Activated CD4-positive, alpha-beta T cell treated with anti-CD3 and anti-CD28 coated beads for 4 hours (primary cell): ENCODE data around the gene CLECL1.
"Not testable (repeated sequence)": the region's sequence is repeated elsewhere in the genome, so short reads cannot be mapped to it uniquely, and the experiment has no call there.

Source experiments
- DNase-seq, 2 donors: peaks; one replicate each; pipeline ENCODE4 v3.0.0-alpha.2; 2020

The CLECL1 gene

GRCh38 chr12:9718968-9719367, 13.9 kb downstream of the CLECL1 start:
- DNase-seq: no peak

DNA sequence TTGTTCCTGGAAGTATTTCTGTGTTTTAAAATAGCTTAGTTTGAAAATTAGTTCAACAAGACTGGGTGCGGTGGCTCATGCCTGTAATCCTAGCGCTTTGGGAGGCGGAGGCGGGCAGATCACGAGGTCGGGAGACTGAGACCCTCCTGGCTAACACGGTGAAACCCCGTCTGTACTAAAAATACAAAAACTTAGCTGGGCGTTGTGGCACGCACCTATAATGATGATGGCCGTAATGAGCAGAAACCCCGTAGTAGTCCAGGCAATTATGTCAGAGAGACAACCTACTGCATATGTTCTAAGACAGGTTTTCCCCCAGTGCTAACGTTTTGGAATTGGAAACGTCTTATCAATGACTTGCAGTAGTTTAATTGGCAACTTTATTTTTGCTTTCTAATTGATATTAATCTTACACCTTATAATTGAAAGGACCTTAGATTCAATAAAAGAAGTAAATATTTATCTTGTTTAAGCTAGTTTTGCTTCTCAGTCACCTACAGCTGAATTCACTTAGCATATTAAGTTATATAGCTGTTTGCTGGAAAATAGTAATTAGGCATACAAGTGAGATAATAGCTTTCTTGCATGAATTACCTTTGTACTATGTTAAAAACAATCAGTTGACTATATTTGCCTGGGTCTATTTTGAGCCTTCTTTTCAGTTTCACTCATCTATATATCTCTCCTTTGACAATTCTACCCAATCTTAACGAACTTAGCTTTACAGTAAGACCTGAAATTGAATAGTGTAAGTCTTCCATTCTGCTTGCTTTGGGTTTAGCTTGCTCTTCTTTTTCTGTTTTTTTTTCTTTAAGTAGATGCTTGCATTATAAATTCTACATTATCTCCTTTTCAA, 15.6 kb downstream of the CLECL1 start:
- no peak for DNase-seq

DNA sequence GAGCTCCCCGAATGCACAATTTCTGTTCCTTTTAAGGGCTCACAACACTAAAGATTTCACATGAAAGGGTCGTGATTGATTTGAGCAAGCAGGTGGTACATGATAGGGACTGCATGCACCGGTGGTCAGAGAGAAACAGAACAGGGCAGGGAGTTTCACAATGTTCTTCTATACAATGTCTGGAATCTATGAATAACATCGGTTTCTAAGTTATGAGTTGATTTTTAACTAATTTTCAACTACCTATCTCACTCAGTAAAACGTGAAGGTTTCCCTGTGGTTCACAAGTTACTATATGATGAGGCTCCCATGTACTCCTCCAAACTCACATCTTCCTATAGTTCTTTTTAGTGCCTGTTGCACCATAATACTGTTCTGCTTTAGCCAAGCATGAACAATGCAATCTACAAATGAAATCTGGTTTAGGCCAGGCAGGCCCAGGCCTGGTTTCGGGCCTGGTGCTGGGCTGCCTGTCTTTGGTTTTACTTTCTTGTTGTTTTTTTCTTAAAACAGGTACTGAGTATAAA, 19.8 kb downstream of the CLECL1 start:
- not testable (repeated sequence) for DNase-seq

DNA sequence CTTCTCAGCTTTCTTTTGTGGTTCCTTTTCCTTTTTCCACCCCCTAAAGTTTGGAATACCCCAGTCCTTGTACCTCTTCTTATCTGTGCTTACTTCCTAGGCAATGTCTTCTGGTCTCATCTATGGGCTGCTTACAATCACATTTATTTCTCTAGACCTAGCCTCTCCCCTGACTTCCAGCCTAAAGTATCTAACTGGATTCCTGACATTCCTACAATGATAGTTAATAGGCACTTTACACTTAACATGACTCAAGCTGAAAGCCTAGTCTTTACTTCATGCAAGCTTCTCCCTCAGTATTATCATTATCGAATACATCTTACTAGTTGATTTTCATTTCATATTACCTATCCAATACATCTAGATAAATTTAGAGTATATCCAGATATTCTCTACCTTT, 21.2 kb downstream of the CLECL1 start:
- no peak for DNase-seq

GRCh38 chr12:9710584-9711375, 22.1 kb downstream of the CLECL1 start:
- no peak for DNase-seq

- no peak for DNase-seq
Observed at GRCh38 chr12:9708853-9709252, 24.0 kb downstream of the CLECL1 start.

DNA sequence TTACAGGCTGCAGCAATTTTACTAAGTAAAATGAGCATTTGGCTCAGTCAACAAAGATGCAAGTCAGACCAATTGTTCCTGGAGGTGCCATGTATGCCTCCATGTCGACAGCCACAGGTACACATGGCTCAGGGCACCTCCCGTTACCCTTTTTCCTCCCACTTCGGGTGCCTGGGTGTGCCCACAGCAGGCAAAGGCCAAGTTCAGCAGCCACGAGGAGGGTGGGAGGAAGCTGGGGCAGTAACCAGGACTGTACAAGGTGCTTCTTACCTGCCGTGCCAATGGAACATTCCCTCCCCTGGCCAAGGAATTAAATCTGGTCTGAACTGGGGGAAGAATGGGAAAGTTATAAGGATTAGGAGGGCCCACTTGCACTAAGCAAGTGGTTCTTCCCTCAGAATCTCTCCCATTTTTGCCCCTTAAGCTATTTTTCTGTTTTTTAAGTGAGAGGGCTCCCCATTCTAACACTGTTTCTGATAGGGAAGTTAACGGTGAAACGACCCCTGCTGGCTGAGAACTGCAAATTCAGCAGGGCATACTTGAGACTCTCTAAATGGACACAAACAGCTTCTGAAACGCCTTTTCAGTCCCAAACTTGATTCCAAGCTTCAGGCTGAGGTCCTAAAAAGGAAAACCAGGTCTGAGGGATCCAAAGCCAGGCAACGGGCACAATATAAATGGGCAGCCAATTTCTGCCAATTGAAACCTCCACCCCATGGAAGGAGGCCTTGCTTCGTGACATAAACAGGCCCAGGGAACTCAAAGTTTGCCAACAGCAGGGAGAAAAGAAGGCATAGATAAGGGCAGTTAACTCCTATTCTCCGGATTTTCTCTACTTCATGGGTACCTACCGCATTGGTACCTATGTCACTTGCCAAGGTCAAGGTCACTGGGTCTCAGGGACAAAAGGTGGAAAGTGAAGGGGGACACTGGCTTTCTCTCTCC, 24.8 kb downstream of the CLECL1 start:
- peak; percentile 58 to 70 for DNase-seq

DNA sequence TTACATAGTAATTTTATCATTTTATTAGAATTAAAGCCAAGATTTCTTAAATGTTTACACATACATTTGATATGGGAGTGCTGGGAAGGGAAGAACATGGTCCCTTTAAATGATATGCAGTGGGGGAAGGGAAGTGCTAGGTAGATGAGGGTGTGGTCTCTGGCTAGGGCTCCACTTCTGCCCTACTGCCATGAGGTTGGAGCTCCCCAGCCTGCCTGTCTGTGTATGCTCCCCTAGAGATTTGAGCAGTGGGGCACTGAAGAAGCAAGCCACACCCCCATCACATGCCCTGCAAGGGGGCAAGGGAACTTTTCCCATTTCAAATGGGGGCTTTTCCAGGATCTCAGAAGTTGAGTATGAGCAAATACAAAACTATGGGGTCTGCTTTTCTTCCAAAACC, 25.5 kb downstream of the CLECL1 start:
- no peak for DNase-seq

DNA sequence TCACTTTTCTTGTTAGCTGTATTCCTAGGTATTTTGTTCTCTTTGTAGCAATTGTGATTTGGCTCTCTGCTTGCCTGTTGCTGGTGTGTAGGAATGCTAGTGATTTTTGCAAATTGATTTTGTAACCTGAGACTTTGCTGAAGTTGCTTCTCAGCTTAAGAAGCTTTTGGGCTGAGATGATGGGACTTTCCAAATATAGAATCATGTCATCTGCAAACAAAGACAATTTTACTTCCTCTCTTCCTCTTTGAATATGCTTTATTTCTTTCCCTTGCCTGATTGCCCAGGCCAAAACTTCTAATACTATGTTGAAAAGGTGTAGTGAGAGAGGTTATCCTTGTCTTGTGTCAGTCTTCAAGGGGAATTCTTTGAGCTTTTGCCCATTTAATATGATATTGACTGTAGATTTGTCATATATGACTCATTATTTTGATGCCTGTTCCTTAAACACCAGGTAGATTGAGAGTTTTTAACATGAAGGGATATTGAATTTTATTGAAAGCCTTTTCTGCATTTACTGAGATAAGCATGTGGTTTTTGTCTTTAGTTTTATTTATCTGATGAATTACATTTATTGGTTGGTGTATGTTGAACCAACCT, 26.7 kb downstream of the CLECL1 start:
- DNase-seq: no peak

DNA sequence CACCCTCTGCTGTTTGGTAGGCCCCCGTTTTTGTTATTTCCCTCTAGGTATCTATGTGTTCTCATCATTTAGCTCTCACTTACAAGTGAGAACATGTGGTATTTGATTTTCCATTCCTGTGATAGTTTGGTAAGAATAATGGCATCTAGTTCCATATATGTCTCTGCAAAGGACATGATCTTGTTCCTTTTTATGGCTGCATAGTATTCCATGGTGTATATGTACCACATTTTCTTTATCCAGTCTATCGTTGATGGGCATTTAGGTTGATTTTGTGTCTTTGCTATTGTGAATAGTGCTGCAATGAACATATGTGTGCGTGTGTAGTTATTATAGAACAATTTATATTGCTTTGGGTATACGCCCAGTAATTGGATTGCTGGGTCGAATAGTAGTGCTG, 28.3 kb downstream of the CLECL1 start:
- not testable (repeated sequence) for DNase-seq

DNA sequence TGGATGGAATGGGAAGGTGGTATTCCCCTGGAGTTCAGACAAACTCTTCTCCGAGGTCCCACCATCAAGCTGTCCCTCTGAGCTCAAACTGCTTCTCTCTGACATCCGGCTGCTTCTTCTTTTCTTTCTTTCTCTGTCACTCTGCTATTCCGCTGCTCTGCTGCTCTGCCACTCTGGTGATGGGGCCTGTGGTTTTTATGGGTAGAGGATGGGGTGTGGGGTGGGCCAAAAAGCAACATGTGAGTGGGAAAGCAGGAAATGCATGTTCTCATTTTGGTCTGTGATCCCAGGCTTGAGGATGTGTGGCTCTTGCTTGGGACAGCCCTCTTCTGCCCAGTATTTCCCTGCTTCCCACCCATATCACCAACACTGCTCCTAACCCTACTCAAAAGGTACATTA, 30.6 kb downstream of the CLECL1 start:
- peak; percentile 20 to 27 for DNase-seq

DNA sequence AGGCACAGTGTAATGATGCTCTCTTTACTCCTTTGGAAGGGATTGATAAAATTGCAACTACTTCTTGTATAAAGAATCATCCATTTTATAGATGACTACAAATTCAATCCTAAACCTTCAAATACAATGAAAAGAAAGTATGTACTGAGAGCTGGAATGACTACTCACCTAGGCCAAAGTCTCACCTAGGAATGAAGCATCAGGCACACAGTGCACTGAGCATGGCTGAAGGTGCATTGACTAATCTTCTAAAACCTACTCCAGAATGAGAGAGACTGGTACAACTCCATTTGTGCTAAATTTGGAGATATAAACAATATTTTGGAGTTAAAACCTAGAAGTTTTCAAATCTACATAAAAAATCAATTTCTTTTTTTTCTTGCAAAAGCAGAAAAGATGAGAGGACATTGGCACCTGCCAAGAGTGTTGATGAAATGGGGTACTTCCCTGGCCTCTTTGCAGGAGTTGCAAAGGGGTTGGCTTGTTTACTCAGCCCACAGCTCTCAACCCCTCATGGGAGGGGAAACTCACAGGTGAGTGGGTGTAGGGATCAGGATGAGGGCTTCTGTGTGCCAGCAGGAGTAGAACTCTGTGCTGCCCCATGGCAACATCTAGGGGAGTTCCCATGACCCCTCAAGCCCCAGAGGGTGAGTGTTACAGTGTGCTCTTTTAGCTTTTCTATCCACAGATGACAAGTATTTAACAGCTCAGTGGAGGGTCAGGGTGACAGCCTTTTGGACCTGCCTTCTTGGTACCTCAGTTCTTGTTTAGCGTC, 31.3 kb downstream of the CLECL1 start:
- DNase-seq: peak; percentile 14 to 21

DNA sequence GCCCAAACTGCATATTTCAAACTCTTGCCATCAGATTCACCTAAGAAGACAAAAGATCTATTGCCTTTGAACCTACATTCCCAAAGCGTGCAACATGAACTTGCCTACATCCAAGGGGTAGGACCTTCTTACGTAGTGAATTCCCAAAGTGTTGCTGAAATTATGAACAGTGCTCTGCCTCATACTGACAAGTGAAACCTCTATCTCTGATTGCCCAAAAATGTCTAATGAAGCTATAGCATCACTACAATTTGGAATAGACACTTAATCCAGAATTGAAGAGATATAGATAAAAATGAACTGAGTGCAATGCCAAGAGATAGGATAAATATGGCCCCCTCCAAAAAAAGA, 32.3 kb downstream of the CLECL1 start:
- no peak for DNase-seq

- no peak for DNase-seq
Observed at GRCh38 chr12:9699898-9700605, 32.8 kb downstream of the CLECL1 start.

- no peak for DNase-seq
Observed at GRCh38 chr12:9699269-9699897, 33.5 kb downstream of the CLECL1 start.

DNA sequence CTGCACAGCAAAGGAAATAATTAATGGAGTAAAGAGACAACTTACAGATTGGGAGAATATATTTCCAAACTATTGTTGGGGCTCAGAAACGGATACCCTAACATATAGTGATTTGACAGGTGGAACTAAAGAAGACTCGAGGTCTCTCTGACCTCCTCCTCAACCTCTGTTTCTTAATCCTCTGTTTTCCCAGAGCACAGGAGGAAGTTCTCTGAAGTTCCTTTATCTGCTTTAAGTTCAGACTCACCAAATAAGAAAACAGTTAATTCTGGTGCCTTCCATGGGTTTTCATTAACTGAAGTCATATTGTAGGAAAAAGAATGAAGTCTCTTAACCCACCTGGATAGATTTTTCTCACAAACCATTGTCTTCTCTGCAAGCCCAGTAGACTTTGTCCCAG, 34.2 kb downstream of the CLECL1 start:
- no peak for DNase-seq

- no peak for DNase-seq
Observed at GRCh38 chr12:9697619-9698018, 35.3 kb downstream of the CLECL1 start.

DNA sequence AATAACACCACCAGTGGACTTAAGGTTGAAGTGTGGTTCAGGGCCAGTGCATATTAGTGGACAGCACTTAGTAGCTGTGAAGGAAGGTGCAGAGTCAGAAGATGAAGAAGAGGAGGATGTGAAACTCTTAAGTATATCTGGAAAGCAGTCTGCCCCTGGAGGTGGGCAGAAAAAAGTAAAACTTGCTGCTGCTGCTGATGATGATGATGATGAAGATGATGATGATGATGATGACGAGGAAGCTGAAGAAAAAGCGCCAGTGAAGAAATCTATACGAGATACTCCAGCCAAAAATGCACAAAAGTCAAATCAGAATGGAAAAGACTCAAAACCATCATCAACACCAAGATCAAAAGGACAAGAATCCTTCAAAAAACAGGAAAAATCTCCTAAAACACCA, 37.2 kb downstream of the CLECL1 start:
- not testable (repeated sequence) for DNase-seq

GRCh38 chr12:9695150-9695549, 37.7 kb downstream of the CLECL1 start:
- not testable (repeated sequence) for DNase-seq

DNA sequence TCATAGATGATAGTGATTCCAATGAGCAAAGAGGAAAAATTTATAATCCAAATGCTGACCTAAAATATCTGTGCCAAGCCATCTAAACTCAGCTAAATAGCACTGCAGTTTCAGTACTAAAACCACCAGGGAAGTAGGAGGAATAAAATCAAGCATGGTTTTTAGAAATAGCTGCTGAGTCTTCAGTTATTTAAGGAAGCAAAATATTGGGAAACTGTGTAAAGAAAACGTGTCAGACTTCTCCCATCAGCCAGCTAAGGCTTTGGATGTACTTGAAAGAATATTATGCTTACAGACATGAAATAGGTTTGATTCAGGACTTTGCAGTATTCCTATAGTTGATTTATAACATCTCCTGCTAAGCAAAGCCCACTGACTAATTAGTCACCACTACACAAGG, 38.7 kb downstream of the CLECL1 start:
- no peak for DNase-seq
